Stomach smooth muscle (tissue), 2 donors: ENCODE measurements around the gene TMEM145.

Experiments used
- H3K27ac ChIP-seq: one replicate; pipeline ENCODE4 v1.7.0; 2013; ENCODE audit warnings: mild to moderate bottlenecking, low read length, inconsistent platforms
- H3K27me3 ChIP-seq, 2 donors: one replicate each; pipeline ENCODE4 v1.7.0; 2013; ENCODE audit warnings: low read length in 2 of 2; ENCODE audit not compliant: insufficient read depth in 2 of 2, control insufficient read depth in 1 of 2
- H3K36me3 ChIP-seq, 2 donors: one replicate each; pipeline ENCODE4 v1.7.0; 2013; ENCODE audit warnings: low read length in 2 of 2; ENCODE audit not compliant: control insufficient read depth in 2 of 2, insufficient read depth in 2 of 2
- H3K4me1 ChIP-seq: one replicate; pipeline ENCODE4 v1.7.0; 2013; ENCODE audit warnings: low read length; ENCODE audit not compliant: control insufficient read depth, insufficient read depth
- H3K4me3 ChIP-seq, 2 donors: one replicate each; pipeline ENCODE4 v1.7.0; 2013; ENCODE audit warnings: low read length in 2 of 2
- H3K9ac ChIP-seq, 2 donors: one replicate each; pipeline ENCODE4 v1.7.0; 2013; ENCODE audit warnings: low read length in 2 of 2, mild to moderate bottlenecking in 1 of 2
- H3K9me3 ChIP-seq, 2 donors: one replicate each; pipeline ENCODE4 v1.7.0; 2013; ENCODE audit warnings: low read length in 2 of 2; ENCODE audit not compliant: control insufficient read depth in 2 of 2
- donor health status: healthy.
- donor health status: Pancreatic carcinoma.

TMEM145 gene

GRCh38 chr19:42271861-42272534, 41.1 kb upstream of the TMEM145 start:
- no peaks in the 10 kb centered on the region for H3K27me3 ChIP-seq
- H3K9me3 ChIP-seq: no peaks in the 10 kb centered on the region
- H3K36me3 ChIP-seq: peaks cover 9 to 19% of the 10 kb centered on the region in 2 donors
- H3K9ac ChIP-seq: no peak overlapping the region
- H3K4me3 ChIP-seq: no peak overlapping the region
- H3K27ac ChIP-seq: peak overlapping the region; percentile 18
- peaks cover 53% of the 10 kb centered on the region for H3K4me1 ChIP-seq

GRCh38 chr19:42272535-42272897, 40.6 kb upstream of the TMEM145 start:
- Histone ChIP-seq H3K9me3 (no peaks in the 10 kb centered on the region), H3K4me3 (no peak overlapping the region), H3K4me1 (peaks cover 57% of the 10 kb centered on the region), H3K36me3 (peaks cover 9 to 19% of the 10 kb centered on the region in 2 donors), H3K27me3 (no peaks in the 10 kb centered on the region), H3K9ac (no peak overlapping the region), H3K27ac (no peak overlapping the region)

GRCh38 chr19:42272989-42273406, 40.1 kb upstream of the TMEM145 start:
- Histone ChIP-seq H3K4me3 (no peak overlapping the region), H3K9me3 (no peaks in the 10 kb centered on the region), H3K4me1 (peaks cover 57% of the 10 kb centered on the region), H3K36me3 (peaks cover 9 to 19% of the 10 kb centered on the region in 2 donors), H3K27ac (no peak overlapping the region), H3K9ac (no peak overlapping the region), H3K27me3 (no peaks in the 10 kb centered on the region)

GRCh38 chr19:42273407-42274064, 39.6 kb upstream of the TMEM145 start:
- H3K36me3 ChIP-seq: peaks cover 9 to 19% of the 10 kb centered on the region in 2 donors
- H3K4me3 ChIP-seq: no peak overlapping the region
- no peak overlapping the region for H3K9ac ChIP-seq
- no peak overlapping the region for H3K27ac ChIP-seq
- no peaks in the 10 kb centered on the region for H3K9me3 ChIP-seq
- no peaks in the 10 kb centered on the region for H3K27me3 ChIP-seq
- H3K4me1 ChIP-seq: peaks cover 62% of the 10 kb centered on the region

- no peak overlapping the region for H3K27ac ChIP-seq
- no peaks in the 10 kb centered on the region for H3K9me3 ChIP-seq
- no peak overlapping the region for H3K4me3 ChIP-seq
- peaks cover 9 to 19% of the 10 kb centered on the region in 2 donors for H3K36me3 ChIP-seq
- no peaks in the 10 kb centered on the region for H3K27me3 ChIP-seq
- H3K4me1 ChIP-seq: peaks cover 68% of the 10 kb centered on the region
- H3K9ac ChIP-seq: peak overlapping the region in 1 of 2 donors; percentile 2
Measured at GRCh38 chr19:42274065-42274682, 38.9 kb upstream of the TMEM145 start.

- Histone ChIP-seq H3K4me3 (no peak overlapping the region), H3K27me3 (no peaks in the 10 kb centered on the region), H3K27ac (no peak overlapping the region), H3K9ac (peak overlapping the region in 1 of 2 donors; percentile 42), H3K4me1 (peaks cover 72% of the 10 kb centered on the region), H3K9me3 (no peaks in the 10 kb centered on the region), H3K36me3 (peaks cover 9 to 19% of the 10 kb centered on the region in 2 donors)
Measured at GRCh38 chr19:42275103-42275502, 38.0 kb upstream of the TMEM145 start.

- H3K4me3 ChIP-seq: no peak overlapping the region
- H3K27me3 ChIP-seq: no peaks in the 10 kb centered on the region
- H3K27ac ChIP-seq: peak overlapping the region; percentile 88
- peaks cover 72% of the 10 kb centered on the region for H3K4me1 ChIP-seq
- H3K9ac ChIP-seq: peak overlapping the region in 1 of 2 donors; percentile 42
- H3K36me3 ChIP-seq: peaks cover 9 to 19% of the 10 kb centered on the region in 2 donors
- H3K9me3 ChIP-seq: no peaks in the 10 kb centered on the region
Measured at GRCh38 chr19:42275517-42275916, 37.6 kb upstream of the TMEM145 start.

GRCh38 chr19:42276284-42276683, 36.8 kb upstream of the TMEM145 start:
- Histone ChIP-seq H3K27me3 (no peaks in the 10 kb centered on the region), H3K27ac (peak overlapping the region; percentile 88), H3K9me3 (no peaks in the 10 kb centered on the region), H3K4me1 (peaks cover 66% of the 10 kb centered on the region), H3K36me3 (peaks cover 9 to 19% of the 10 kb centered on the region in 2 donors), H3K9ac (peak overlapping the region; percentile 4 to 36), H3K4me3 (no peak overlapping the region)

GRCh38 chr19:42276821-42277220, 36.3 kb upstream of the TMEM145 start:
- H3K9ac ChIP-seq: peak overlapping the region; percentile 4 to 13
- no peaks in the 10 kb centered on the region for H3K9me3 ChIP-seq
- H3K4me3 ChIP-seq: peak overlapping the region in 1 of 2 donors; percentile 8
- H3K36me3 ChIP-seq: peaks cover 9 to 19% of the 10 kb centered on the region in 2 donors
- H3K27ac ChIP-seq: peak overlapping the region; percentile 88
- H3K4me1 ChIP-seq: peaks cover 66% of the 10 kb centered on the region
- no peaks in the 10 kb centered on the region for H3K27me3 ChIP-seq

- peak overlapping the region; percentile 51 to 52 for H3K9ac ChIP-seq
- H3K4me1 ChIP-seq: peaks cover 77% of the 10 kb centered on the region
Measured at GRCh38 chr19:42277821-42278451, 35.2 kb upstream of the TMEM145 start.

More at GRCh38 chr19:42277821-42278451, 35.2 kb upstream of the TMEM145 start:
- Histone ChIP-seq H3K27ac (peak overlapping the region; percentile 88), H3K4me3 (peak overlapping the region in 1 of 2 donors; percentile 55), H3K27me3 (no peaks in the 10 kb centered on the region), H3K9me3 (no peaks in the 10 kb centered on the region), H3K36me3 (peaks cover 9 to 19% of the 10 kb centered on the region in 2 donors)
